Endothelial cell (in vitro differentiated cells): Measurements from ENCODE around the gene FASTKD1. TPM values are rescaled to one million over a fixed set of nuclear protein-coding genes. Genes with fewer than 3 reads are reported as not detected.

Experiments used
- DNase-seq: peaks from one replicate; pipeline ENCODE4 v3.0.0; 2021; ENCODE audit warnings: low spot score
- H3K27ac Mint-ChIP-seq: one replicate; pipeline ENCODE4 v1.8.0; 2021; ENCODE audit warnings: mixed read lengths, inconsistent platforms; ENCODE audit not compliant: unreplicated experiment
- H3K27me3 Mint-ChIP-seq: one replicate; pipeline ENCODE4 v1.8.0; 2021; ENCODE audit warnings: mild to moderate bottlenecking, moderate library complexity, mixed read lengths, inconsistent platforms; ENCODE audit not compliant: unreplicated experiment
- H3K36me3 Mint-ChIP-seq: one replicate; pipeline ENCODE4 v1.8.0; 2021; ENCODE audit warnings: mild to moderate bottlenecking, low read depth, mixed read lengths, inconsistent platforms; ENCODE audit not compliant: unreplicated experiment
- H3K4me1 Mint-ChIP-seq: one replicate; pipeline ENCODE4 v1.8.0; 2021; ENCODE audit warnings: mild to moderate bottlenecking, mixed read lengths, inconsistent platforms; ENCODE audit not compliant: unreplicated experiment
- H3K4me3 Mint-ChIP-seq: one replicate; pipeline ENCODE4 v1.8.0; 2021; ENCODE audit warnings: mild to moderate bottlenecking, mixed read lengths, inconsistent platforms; ENCODE audit not compliant: unreplicated experiment
- H3K9me3 Mint-ChIP-seq: one replicate; pipeline ENCODE4 v1.8.0; 2021; ENCODE audit warnings: mixed read lengths, inconsistent platforms; ENCODE audit not compliant: unreplicated experiment
- CTCF ChIP-seq: fragments of 200-600 bp; sonication (generic); IDR thresholded peaks from one replicate; pipeline ENCODE4 v1.5.0; 2021; ENCODE audit warnings: antibody characterized with exemption; ENCODE audit not compliant: unreplicated experiment
- total RNA-seq: library from RNA; stranded (reverse); fragmentation: NEBNext Ultra II Directional; extraction: Animal tissue kit (Norgen Biotek cat#: 25700); gene quantifications from one replicate; pipeline ENCODE4 v1.2.1, GENCODE V29; 2021; ENCODE audit not compliant: unreplicated experiment

Gene FASTKD1
- total RNA-seq, 1 donor from 2014 or later = 33.7 TPM

DNA sequence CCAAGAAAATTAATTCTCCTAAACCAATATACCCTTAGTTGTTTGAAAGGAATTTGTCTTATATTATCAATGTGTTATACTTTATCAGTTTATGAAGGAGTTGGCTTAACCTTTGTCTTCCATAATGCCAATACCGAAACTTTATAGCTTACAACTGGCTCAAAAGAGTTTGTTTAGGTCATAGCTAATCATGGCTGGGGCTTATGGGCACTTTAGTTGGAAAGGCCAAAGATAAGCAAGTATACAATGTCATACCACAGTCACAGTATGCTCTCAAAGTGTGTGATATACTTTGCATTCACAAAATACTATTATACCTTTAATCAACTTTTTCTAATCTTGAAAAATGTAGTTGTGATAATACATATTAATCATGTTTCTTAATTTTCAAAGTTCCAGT is 61.8 kb downstream of the FASTKD1 start:
- Mint-ChIP-seq H3K4me1 (no peaks in the 10 kb centered on the region), H3K9me3 (no peaks in the 10 kb centered on the region), H3K27ac (no peak overlapping the region), H3K36me3 (no peaks in the 10 kb centered on the region), H3K27me3 (no peaks in the 10 kb centered on the region), H3K4me3 (no peak overlapping the region)
- DNase-seq = no peak
- TF ChIP-seq CTCF = no peak

- no peak for DNase-seq
These were observed 63.2 kb downstream of the FASTKD1 start for GRCh38 chr2:169510496-169510895.

GRCh38 chr2:169509955-169510354 is 63.7 kb downstream of the FASTKD1 start:
- TF ChIP-seq CTCF = no peak
- H3K9me3 Mint-ChIP-seq = no peaks in the 10 kb centered on the region
- no peaks in the 10 kb centered on the region for H3K36me3 Mint-ChIP-seq
- H3K27ac Mint-ChIP-seq = no peak overlapping the region
- H3K4me3 Mint-ChIP-seq = no peak overlapping the region
- H3K27me3 Mint-ChIP-seq = no peaks in the 10 kb centered on the region
- H3K4me1 Mint-ChIP-seq = no peaks in the 10 kb centered on the region
- DNase-seq = no peak

More at GRCh38 chr2:169510496-169510895, 63.2 kb downstream of the FASTKD1 start:
- no peak for TF ChIP-seq CTCF
- Mint-ChIP-seq H3K9me3 (no peaks in the 10 kb centered on the region), H3K36me3 (no peaks in the 10 kb centered on the region), H3K4me3 (no peak overlapping the region), H3K4me1 (no peaks in the 10 kb centered on the region), H3K27me3 (no peaks in the 10 kb centered on the region), H3K27ac (no peak overlapping the region)

GRCh38 chr2:169509298-169509885 is 64.3 kb downstream of the FASTKD1 start, which contains the start of gene KLHL41:
Gene KLHL41, plus strand, starts transcription at chr2:169509702. Its CDS starts 77 bp downstream, at chr2:169509779.
- Mint-ChIP-seq H3K27me3 (no peaks in the 10 kb centered on the region), H3K36me3 (peaks cover 2% of the 10 kb centered on the region), H3K4me3 (no peak within 1 kb of the TSS), H3K9me3 (no peaks in the 10 kb centered on the region), H3K27ac (no peak within 1 kb of the TSS), H3K4me1 (no peaks in the 10 kb centered on the region)
- no peak for DNase-seq
- TF ChIP-seq CTCF = no peak

- peaks cover 8% of the 10 kb centered on the region for H3K36me3 Mint-ChIP-seq
- TF ChIP-seq CTCF = no peak
- no peak for DNase-seq
- peaks cover 1% of the 10 kb centered on the region for H3K27me3 Mint-ChIP-seq
- no peaks in the 10 kb centered on the region for H3K9me3 Mint-ChIP-seq
- no peaks in the 10 kb centered on the region for H3K4me1 Mint-ChIP-seq
- no peak overlapping the region for H3K27ac Mint-ChIP-seq
- no peak overlapping the region for H3K4me3 Mint-ChIP-seq
These were observed 66.0 kb downstream of the FASTKD1 start for GRCh38 chr2:169507698-169508097.
